Stimulated activated CD8-positive, alpha-beta memory T cell treated with anti-CD3 and anti-CD28 coated beads, Interleukin-15, amount 100 ng/mL, for 48 hours (primary cell): Measurements from ENCODE around the gene ABTB2.
A peak's percentile ranks its signal among the peaks of the same experiment; 100 is the strongest.
"Not testable (repeated sequence)": the region's sequence is repeated elsewhere in the genome, so short reads cannot be mapped to it uniquely, and the experiment has no call there.

Experiments used
- DNase-seq, 2 donors: peaks; one replicate each; pipeline ENCODE4 v3.0.0-alpha.2; 2020; ENCODE audit warnings: low read depth in 2 of 2

Gene ABTB2

DNA sequence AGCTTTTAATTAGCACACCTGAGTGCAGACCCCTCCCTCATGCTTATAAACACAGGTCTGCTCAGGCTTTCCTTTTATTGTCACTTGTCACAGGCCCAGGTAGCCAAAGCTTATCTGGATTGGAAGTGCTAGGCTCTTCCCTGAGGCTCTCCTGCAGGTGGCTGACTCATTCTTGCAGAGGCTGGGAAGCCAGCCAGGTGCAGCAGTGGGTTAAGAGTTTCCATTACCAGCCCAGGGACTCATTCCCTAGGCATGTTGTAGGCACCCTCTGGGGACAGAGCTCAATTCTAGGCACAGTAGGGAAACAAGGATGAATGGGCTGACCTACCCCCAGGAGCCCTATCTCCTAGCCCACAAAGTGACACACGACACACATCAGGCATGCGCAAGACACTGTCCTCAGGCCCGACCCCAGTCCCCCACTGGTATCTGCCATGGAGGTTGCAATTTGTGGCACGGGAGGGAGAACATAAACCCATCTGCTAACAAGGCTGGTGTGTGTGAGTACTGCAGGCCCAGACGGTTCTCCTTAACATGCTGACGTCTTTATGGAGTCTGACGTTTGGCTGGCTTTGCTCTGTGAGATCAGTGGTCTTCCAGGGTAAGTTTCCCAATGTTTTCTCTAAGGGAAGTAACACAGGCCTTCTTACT, 94.2 kb downstream of the ABTB2 start:
- DNase-seq = no peak

DNA sequence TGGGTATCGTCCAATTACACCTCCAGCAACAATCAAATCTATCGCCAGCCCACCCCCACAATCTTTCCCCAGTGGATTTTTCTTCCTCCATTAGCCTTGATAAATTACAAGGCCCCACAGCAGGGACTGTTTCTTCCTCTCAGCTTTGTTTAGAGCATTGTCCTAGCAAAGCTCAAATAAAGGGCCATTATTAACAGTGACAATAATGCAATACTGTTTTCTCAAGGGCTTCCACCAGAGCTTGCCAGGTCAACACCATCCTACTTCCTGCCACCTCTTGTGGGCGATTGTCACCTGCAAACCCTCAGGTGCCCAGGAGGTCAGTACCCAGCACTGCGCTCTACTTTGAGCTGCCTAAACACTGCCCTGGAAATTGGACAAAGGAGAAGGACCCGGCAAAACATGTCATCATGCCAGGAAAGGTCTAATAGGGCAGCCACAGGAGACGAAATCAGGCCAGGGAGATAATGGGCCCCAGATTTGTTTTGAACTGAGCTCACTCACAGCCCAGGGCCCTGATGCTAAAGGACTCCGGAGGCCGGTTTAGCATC, 95.2 kb downstream of the ABTB2 start:
- DNase-seq = no peak

DNA sequence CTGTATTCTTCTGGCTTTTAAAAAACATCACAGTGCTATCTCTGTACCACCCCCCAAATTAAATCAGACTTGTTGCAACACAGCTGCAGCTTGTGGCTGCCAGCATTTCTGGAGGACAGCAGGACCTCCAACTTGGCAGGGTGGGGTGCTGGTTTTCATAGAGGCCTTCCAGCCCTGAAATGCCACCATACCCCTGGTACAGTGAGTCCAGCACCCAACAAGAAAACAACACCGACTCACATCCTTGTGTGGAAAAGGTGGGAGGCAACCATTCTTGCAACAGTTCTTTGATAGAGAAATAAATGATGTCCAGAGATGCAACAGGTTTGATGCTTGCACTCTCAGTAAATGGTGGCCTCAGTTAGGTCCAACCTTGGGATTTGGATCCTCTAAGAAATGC, 96.0 kb downstream of the ABTB2 start:
- no peak for DNase-seq

DNA sequence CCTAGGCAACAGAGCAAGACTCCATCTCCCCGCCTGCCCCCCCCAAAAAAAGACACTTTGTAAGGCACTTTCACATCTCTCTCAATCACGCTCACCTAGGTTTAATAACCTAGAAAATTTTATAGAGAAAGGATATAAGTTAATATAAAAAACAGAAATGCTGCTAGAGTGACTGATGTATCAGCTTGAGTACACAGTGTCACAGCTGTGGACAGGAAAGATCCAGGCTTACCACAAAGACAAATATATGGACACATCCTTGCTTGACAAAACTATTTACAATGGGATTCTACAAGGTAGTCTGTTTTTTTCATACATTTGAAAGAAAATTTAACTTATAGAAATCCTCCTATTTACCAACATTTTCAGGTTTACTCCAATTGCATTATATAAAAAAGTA, 96.7 kb downstream of the ABTB2 start:
- DNase-seq = no peak

DNA sequence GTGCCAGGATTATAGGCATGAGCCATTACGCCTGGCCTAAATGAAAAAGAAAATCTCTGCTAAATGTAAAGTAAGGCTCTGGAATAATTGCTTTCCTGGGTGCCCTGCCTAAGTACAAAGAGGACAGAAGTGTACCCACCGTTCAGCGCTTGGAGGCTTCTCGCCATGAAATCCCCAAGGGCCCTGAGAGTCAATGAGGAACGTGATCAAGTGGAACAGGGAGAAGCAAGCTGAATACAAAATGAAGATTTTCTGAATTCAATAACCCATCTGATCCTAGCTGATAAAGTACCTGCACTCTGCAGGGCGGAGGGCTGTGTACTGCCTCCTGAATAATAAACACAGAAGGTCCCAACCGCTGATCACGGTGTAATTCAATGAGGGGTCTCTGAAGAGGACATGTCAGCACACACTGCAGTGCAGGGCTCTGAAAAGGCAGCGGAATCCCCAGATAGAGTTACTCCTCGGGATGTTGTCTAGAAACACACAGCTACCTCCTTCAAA, 97.7 kb downstream of the ABTB2 start:
- DNase-seq = no peak

DNA sequence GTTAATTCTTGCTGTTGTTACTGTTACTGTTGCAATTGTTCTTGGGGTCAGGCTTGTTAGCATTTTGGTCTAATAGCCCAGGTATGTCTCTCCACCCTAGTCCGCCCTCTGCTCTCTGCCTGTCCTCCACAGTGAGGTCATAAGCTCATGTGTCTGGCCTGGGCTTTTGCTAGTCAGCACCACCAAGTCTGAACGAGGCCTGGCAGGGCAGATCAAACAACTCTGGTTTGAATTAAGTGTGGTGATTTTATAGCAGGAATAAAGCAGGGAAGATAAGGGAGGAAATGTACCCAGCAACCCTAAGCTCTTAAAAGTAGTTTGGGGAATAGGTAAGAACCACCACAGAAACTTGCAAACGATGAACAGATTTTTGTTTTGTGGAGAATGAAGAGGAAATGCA, 98.7 kb downstream of the ABTB2 start:
- DNase-seq = no peak

DNA sequence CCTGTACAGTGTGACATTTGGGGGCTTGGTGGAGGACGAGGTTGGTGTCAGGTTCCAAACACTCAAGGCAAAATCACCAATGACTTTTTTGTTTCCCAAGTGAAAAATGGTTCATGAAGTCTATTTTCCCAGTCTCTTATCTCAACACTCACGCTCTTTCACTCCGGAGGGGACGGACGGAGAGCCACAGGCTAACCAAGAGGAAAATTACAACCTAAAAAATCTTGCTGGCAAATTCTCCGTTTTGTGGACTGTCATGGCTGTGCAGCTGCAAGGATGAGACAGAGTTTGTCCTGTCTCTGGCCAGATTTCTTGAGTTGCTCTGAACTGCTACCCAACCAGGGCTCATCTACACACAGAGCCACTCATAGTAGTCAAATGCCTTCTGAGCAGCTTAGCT, 101.2 kb downstream of the ABTB2 start:
- DNase-seq = no peak

DNA sequence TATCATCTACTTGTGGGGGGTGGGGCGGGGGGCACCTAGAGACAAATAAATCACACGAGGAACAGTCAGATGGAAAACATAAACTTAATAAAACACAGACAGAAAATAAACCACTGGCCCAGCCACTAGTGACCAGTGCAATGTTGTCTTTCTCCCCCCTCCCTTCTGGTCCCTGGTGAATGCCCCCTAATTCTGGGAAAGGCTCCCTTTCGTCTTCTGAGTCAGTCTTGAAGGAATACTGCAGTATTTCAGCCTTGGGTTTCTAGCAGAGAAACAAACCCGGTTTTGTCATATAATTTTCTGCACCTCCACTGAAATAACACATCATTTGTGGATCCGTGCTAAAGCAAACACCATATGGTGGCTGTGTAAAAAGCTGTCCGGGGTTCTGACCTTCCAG, 101.7 kb downstream of the ABTB2 start:
- no peak for DNase-seq

DNA sequence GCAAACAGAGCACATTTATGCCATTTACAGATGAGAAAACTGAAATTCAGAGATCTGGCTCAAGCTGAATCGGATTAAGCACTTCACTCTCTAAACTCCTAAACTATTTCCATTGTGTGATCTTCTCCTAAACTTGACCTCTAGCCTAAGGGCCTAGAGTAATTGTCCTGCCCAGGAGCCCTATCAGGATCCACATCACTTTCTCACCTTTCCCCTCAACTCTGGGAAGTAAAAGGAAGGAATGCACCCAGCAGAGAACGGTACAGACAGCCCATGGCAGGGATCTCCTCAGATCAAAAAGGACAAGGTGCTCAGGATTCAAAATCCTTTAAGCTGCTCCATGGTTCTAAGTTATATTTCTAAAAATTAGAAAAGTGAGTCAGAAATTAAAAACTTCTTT, 102.7 kb downstream of the ABTB2 start:
- no peak for DNase-seq

DNA sequence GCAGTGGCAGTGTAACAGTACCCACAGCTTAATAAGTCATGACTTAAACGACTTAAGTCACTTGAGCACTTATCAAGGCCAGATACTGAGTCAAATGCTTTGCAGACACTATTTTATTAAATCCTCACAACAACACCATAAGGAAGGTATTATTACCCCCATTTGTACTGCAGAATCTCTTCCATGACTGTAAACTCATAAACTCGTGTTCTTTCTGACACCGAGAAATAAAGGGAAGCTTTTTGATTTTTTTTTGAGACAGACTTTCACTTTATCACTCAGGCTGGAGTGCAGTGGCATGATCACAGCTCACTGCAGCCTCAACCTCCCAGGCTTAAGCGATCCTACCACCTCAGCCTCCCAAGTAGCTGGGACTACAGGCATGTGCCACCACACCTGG, 103.8 kb downstream of the ABTB2 start:
- DNase-seq = no peak

DNA sequence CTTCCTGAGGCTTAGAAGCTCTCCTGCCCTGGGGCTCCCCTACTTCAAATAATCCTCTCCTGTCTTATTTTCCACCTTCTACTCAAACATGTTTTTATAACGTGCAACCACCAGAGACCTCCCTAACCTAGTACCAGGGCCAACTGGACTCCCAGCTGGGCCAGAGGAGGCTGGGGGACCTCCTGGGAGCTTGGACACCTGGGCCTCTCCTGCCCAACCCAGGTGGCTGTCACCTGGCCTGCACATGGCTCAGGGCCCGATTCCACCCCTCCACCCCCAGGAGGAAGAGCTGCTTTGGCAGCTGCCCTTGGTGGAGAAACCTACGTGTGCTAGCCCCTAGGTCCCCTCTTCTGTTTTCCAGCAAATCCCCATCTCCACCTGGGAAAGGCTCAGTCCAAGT, 105.2 kb downstream of the ABTB2 start:
- no peak for DNase-seq

DNA sequence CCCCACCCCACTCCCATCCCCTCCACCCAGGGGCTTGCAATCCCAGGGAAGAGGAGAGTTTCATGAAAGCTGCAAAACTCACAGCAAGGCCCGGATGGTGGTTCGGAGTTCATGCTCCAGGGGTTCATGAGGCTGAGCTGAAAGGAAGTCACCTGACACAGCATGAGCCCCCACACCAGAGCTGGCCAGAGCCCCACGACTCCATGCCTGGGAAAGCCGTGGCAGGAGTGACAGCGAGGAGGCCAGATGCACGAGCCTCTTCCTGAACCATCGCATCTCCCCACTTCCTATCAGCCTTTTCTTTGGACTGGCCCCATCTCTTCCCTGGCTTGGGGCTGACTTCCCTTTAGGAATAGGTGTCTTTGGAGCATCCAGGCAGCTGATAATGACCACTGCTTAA, 105.8 kb downstream of the ABTB2 start:
- no peak for DNase-seq

DNA sequence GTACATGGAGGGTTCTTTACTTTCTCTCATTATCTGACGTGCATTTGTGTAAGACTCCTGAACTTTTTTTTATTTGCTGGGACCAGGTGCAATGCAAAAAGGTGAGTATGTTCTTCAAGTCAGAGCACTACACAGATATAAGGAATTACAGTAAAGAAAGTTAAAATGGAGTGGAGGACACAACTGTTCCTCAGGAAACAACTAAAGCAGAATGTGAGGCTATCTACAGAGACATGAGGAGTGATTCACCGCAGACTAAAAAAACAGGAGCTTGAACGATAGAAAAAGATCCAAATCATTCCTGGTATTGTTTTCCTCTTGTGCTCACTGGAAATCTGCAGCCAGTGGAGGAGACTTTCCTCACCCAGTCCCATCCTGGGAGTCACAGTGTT, 106.2 kb downstream of the ABTB2 start:
- no peak for DNase-seq

DNA sequence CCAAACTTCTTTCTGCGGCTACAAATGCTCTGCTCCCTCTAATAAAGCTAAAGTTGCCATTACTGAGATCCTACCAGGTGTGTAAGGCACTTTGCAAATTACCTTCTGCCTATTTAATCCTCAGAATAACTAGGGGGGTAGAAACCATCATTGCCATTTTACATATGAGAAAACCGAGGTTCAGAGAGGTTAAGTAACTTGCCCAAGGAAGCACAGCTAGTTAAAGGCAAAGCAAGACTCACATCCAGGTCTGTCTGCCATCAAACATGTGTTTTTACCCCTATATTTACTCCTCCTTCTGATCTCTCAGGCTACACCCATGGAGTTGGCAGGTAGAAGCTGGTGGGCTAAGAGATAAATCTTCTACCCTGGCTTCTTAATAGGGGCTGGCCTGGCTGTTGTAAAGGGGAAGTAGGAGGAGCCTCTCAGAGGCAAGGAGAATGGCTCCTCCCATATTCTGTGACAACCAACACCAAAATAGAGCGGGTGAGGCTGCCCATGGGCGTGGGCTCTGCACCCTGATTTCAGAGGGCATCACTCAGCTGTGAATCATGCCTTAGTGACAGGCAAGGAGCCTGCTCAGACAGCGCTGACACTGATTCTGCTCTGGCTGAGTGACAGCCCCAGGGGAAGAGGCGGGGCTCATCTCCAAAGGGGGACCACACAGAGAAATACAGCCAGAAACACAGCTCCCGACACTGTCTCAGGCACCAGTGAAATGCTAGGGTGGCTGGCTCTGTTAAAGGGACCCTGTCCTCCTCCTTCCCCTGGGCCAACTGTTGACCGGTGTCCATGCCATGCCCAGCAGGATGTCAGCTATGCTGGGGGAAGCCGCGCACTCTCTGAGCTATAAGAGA, 106.8 kb downstream of the ABTB2 start:
- DNase-seq = peak; percentile 62 to 70

DNA sequence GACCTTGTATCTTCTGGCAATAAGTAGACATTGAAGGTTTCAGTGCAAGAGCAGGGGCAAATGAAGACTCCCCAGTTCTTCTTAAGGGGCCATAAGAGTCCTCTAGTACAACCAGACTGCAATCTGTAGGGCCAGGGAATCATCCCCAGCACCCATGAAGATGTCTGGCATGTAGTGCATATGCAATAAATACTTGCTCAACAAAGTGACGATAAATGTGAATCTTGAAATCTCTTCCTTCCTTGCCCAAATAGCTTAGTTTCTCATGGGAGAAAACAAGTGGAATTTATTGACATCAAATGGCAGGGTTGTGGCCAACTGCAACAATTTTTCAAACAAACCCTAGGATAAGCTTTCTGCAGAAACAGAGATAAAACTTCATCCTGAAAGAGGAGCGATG, 107.6 kb downstream of the ABTB2 start:
- DNase-seq = no peak

DNA sequence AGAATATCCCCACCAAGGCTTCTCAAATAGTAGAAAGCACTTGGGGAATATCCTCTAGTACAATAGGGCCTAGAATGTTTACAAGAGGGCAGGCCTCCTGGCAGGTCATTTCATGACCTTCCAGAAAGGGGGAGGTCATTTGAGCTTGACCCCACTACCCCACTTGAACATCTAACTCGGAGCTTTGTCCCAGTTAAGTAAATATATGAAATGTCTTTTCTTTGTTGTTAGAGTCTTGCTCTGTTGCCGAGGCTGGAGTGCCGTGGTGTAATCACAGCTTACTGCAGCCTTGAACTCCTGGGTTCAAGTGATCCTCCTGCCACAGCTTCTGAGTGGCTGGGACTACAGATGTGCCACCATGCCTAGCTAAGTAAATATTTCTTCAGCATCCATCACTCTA, 108.4 kb downstream of the ABTB2 start:
- no peak for DNase-seq

DNA sequence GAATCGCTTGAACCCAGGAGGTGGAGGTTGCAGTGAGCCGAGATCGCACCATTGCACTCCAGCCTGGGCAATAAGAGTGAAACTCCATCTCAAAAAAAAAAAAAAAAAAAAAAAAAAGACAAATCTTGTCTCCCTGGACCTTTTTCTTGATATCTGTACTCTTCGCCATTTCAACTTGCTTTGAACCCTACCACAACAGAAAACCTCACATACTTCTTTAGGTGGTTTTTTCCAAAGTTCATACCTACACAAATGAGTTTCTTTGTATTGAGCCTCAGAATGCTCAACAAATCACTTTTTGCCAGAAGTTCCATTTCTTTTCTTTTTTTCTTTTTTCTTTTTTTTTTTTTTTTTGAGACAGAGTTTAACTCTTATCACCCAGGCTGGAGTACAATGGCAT, 111.3 kb downstream of the ABTB2 start:
- not testable (repeated sequence) for DNase-seq

DNA sequence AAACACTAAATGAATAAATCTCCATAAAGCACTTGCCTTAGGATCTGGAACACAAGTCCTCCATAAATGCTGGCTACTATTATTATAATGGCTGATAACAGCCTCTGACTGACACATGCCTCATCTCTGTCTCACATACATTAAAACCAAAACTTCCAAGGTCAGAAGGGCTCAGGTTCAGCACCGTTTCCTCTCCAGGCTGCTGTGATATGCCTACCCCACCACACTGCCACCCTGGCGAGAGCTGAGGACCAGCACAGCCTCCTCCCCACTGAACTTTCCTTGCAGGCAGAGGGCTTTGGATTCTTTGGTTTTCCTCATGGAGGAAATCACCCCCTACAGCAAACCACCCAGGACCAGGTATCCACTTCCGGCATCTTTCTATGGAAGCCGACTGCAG, 112.8 kb downstream of the ABTB2 start:
- DNase-seq = no peak

DNA sequence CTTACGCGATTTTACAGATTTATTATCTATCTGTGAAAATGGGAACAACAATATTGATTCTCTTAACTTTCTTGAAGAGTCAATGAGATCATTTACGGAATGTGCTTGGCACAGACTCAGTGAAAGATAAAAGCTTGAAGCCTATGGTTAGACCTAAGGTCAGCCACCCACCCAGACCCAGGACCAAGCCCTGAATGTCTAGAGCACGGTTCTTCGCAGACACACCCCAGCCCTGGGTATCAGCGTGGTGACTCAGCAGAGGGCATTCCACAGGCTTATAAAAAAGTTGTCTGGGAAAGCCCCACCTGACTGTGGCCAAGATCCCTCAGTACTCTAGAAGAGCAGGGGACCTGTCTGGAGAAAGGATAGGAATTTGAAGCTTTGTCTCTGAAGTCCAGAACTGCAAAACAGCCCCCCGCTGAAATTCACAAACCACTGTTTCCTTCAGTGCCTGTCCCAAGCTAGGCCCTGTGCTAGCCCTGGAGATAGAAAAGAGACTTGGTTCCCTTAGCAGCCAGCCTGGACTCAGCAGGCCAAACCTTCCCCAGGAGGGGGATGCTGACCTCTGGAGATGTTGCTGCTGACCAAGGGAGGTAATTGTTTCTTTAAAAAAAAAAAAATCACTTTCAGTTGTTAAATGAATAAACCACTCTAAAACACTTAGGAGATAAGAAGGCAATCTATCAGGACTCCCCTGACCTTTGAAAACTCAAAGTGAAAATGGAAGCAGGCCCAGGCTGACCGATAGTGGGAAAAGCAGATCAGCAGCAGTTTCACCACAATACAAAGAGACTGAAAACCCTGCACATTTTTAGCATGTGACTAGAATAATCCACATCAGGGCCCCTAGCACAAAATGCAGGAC, 114.0 kb downstream of the ABTB2 start:
- DNase-seq = peak in 1 of 2 donors; percentile 55

DNA sequence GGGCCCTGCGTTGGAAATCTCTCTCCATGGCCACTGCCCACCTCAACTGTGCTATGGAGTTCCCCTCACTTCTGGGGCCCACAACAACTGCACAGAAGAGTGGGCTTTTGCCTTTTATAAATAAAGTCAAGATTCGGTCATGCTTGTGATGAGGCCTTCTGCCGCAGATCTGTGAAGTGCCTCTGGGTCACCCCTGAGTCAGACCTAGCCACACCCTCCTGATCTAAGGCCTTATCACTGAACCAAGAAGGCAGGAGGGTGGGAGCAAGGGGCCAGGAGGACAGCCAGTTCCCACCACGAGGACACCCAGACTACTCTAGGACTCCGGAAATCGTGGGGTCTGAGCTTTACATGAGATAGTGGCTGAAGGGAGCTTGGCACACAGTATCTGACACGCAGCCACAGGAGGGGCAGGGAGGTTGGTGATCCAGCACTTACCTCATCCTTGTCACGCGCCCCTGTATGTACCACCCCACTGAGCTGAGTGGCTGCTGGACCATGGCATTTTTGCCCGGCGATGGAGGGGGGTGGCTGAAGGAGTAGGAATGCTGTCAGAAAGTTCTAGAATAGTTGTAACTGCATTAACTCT, 115.7 kb downstream of the ABTB2 start:
- DNase-seq = no peak

DNA sequence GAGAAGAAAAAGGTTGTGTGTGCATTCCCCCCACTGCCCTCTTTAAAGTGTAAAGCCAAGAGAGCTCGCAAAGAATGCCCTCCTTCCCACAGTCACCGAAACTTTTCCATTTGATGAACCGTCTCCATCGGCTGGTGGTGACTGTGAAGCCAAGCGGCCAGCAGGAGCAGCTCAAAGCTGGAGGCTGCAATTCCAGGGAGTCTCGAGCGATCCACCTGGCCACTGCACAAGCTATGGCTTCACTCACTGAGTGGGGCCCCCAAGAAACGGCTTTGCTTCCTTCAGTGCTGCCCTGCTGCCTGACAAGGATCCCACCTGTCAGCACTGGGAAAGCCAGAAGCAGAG, 117.7 kb downstream of the ABTB2 start:
- no peak for DNase-seq
